B cell (primary cell): ENCODE results near the gene GRK3. TPM values are rescaled to one million over a fixed set of nuclear protein-coding genes. Genes with fewer than 3 reads are reported as not detected.

Experiments used
- ATAC-seq: fragments of 200-7000 bp; cut with Tn5 transposase; one replicate; pipeline ENCODE4 v1.10.0; 2021; ENCODE audit warnings: low read depth, mild to moderate bottlenecking, moderate number of reproducible peaks, moderate library complexity
- CTCF ChIA-PET: fragments of 350-600 bp; sonication (Branson Sonifier 250); formaldehyde crosslinking; loops from one replicate; lab custom pipeline; 2021; ENCODE audit warnings: antibody characterized with exemption, inconsistent platforms; lab: Charles Lee
- POLR2A ChIA-PET: fragments of 350-600 bp; sonication (Branson Sonifier 250); formaldehyde crosslinking; loops from one replicate; lab custom pipeline; 2021; ENCODE audit warnings: antibody characterized with exemption; lab: Charles Lee
- DNase-seq: peaks from one replicate; pipeline ENCODE4 v3.0.0; 2013
- H2AFZ ChIP-seq: 2 replicates; pipeline ENCODE4 v1.6.1; 2012; ENCODE audit warnings: mild to moderate bottlenecking, low read depth, low read length; ENCODE audit not compliant: insufficient read depth, poor library complexity, severe bottlenecking
- H3K27ac ChIP-seq, 2 donors: 1 replicate in 1 of 2; 2 replicates in 1 of 2; pipeline ENCODE4 v1.5.1; 2012 to 2013; ENCODE audit warnings: low read length in 2 of 2, mild to moderate bottlenecking in 2 of 2, moderate library complexity in 1 of 2
- H3K27me3 ChIP-seq, 4 experiments: fragments of 200-600 bp in 1 of 4; sonication (generic) in 1 of 4; replicated peaks in 1 of 4; 1 replicate in 2 of 4; 2 replicates in 2 of 4; pipeline versions ENCODE4 v1.6.1 to v1.7.0; 2013 to 2016; ENCODE audit warnings: low read length in 3 of 4, mild to moderate bottlenecking in 2 of 4, mixed read lengths in 1 of 4, moderate library complexity in 1 of 4; ENCODE audit not compliant: insufficient read depth in 4 of 4, control insufficient read depth in 3 of 4; ENCODE audit errors: control extremely low read depth in 1 of 4
- H3K36me3 ChIP-seq, 2 experiments: replicated peaks in 1 of 2; 1 replicate in 1 of 2; 2 replicates in 1 of 2; pipeline versions ENCODE4 v1.6.1 to v1.7.1; 2013; ENCODE audit warnings: low read length in 1 of 2; ENCODE audit not compliant: insufficient read depth in 2 of 2, control insufficient read depth in 1 of 2; ENCODE audit errors: control extremely low read depth in 1 of 2, extremely low read depth in 1 of 2
- H3K4me1 ChIP-seq, 2 donors: fragments of 200-600 bp in 1 of 2; sonication (generic) in 1 of 2; 1 replicate in 1 of 2; 2 replicates in 1 of 2; pipeline versions ENCODE4 v1.5.1 to v1.6.1; 2013 to 2017; ENCODE audit warnings: low read length in 2 of 2; ENCODE audit not compliant: control insufficient read depth in 2 of 2, insufficient read depth in 2 of 2
- H3K4me2 ChIP-seq: replicated peaks from 2 replicates; pipeline ENCODE3; 2012; ENCODE audit warnings: mild to moderate bottlenecking, low read depth, low read length; ENCODE audit not compliant: poor library complexity, severe bottlenecking
- H3K4me3 ChIP-seq, 5 experiments: fragments of 200-600 bp in 1 of 5; sonication (generic) in 1 of 5; 1 replicate in 3 of 5; 2 replicates in 2 of 5; pipeline versions ENCODE4 v1.5.1 to v1.7.0; 2011 to 2016; ENCODE audit warnings: low read length in 4 of 5, mild to moderate bottlenecking in 4 of 5, low read depth in 2 of 5, control low read depth in 1 of 5, moderate library complexity in 1 of 5; ENCODE audit not compliant: insufficient read depth in 1 of 5; ENCODE audit errors: control extremely low read depth in 1 of 5, extremely low read depth in 1 of 5
- H3K79me2 ChIP-seq: fragments of 200-600 bp; sonication (generic); one replicate; pipeline ENCODE4 v1.6.0; 2016; ENCODE audit warnings: low read length; ENCODE audit not compliant: control insufficient read depth, insufficient read depth
- H3K9ac ChIP-seq: fragments of 200-600 bp; sonication (generic); 2 replicates; pipeline ENCODE4 v1.6.1; 2017; ENCODE audit warnings: mild to moderate bottlenecking, low read length, moderate library complexity
- H3K9me3 ChIP-seq, 3 donors: one replicate each; pipeline versions ENCODE4 v1.6.1 to v1.7.1; 2013; ENCODE audit warnings: low read length in 2 of 3; ENCODE audit not compliant: control insufficient read depth in 2 of 3, insufficient read depth in 1 of 3; ENCODE audit errors: control extremely low read depth in 1 of 3
- H4K20me1 ChIP-seq: 2 replicates; pipeline ENCODE4 v1.6.0; 2012; ENCODE audit warnings: mild to moderate bottlenecking, low read length; ENCODE audit not compliant: insufficient read depth, control insufficient read depth, poor library complexity, severe bottlenecking
- H3K27ac Mint-ChIP-seq: one replicate; pipeline ENCODE4 v1.8.0; 2021; ENCODE audit warnings: mixed read lengths
- H3K27me3 Mint-ChIP-seq: one replicate; pipeline ENCODE4 v1.8.0; 2021; ENCODE audit warnings: mixed read lengths
- H3K4me1 Mint-ChIP-seq: one replicate; pipeline ENCODE4 v1.8.0; 2021; ENCODE audit warnings: mixed read lengths
- H3K4me3 Mint-ChIP-seq: one replicate; pipeline ENCODE4 v1.8.0; 2021; ENCODE audit warnings: mixed read lengths
- H3K9me3 Mint-ChIP-seq: one replicate; pipeline ENCODE4 v1.8.0; 2022; ENCODE audit warnings: mixed read lengths; ENCODE audit not compliant: insufficient read depth
- EZH2 ChIP-seq: IDR thresholded peaks from 2 replicates; pipeline ENCODE4 v1.6.1; 2012; ENCODE audit warnings: borderline replicate concordance, low read depth, mild to moderate bottlenecking, moderate library complexity, low read length; ENCODE audit not compliant: insufficient read depth, poor library complexity, severe bottlenecking
- WGBS: methylation state at CpG from one replicate; pipeline ENCODE4 v1.1.5; 2013; ENCODE audit warnings: missing lambda C conversion rate; ENCODE audit not compliant: insufficient coverage; 5-methylcytosine and 5-hydroxymethylcytosine counted together
- intact Hi-C: fragments of 100-400 bp; cut with micrococcal nuclease; formaldehyde crosslinking; loops from one replicate; pipeline ENCODE4 v1.10.0; 2022
- polyA plus RNA-seq: library from polyadenylated mRNA; depleted of rRNA; stranded (reverse); fragments of >200 nt; gene quantifications from 2 replicates; pipeline ENCODE4 v1.2.3, GENCODE V29; 2012
- total RNA-seq, 2 donors: library from RNA; stranded (reverse); fragments of 120-200 nt in 1 of 2; gene quantifications; 1 replicate in 1 of 2; 2 replicates in 1 of 2; pipeline versions ENCODE4 v1.2.3 to v1.2.4, GENCODE V29; 2013 to 2022
- TF ChIP-seq, protein P1 (sequence below): fragments of 200-600 bp; IDR thresholded peaks from one replicate; pipeline ENCODE4 v1.8.0; 2022; ENCODE audit warnings: antibody characterized with exemption, mild to moderate bottlenecking

GRK3 gene
- total and polyA plus RNA-seq, 2 donors (not counting 1 experiment from before 2014, with no cell fraction given): 17.6 to 61.0 TPM

DNA sequence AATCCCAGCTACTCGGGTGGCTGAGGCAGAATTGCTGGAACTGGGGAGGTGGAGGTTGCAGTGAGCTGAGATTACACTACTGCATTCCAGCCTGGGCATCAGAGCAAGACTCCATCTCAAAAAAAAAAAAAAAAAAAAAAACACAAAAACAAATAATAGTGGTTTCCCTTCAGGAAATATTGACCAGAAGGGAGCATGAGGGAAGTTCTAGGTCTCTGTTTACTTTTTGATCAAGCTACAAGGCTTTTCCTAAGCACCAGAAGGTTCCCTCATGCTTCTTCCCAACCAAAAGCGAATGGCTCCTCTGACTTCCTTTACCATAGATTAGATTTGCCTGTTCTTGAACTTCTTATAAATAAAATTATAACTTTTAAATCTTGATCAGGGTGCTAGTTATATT is 195.8 kb downstream of the GRK3 start:
- no peak overlapping the region for H3K27ac Mint-ChIP-seq
- DNase-seq (no peak), ATAC-seq (no peak)
- no peaks in the 10 kb centered on the region for H3K9me3 Mint-ChIP-seq
- no peaks in the 10 kb centered on the region for H4K20me1 ChIP-seq
- no peak overlapping the region for H3K4me2 ChIP-seq
- TF ChIP-seq EZH2: no peak
- TF ChIP-seq, protein P1, sequence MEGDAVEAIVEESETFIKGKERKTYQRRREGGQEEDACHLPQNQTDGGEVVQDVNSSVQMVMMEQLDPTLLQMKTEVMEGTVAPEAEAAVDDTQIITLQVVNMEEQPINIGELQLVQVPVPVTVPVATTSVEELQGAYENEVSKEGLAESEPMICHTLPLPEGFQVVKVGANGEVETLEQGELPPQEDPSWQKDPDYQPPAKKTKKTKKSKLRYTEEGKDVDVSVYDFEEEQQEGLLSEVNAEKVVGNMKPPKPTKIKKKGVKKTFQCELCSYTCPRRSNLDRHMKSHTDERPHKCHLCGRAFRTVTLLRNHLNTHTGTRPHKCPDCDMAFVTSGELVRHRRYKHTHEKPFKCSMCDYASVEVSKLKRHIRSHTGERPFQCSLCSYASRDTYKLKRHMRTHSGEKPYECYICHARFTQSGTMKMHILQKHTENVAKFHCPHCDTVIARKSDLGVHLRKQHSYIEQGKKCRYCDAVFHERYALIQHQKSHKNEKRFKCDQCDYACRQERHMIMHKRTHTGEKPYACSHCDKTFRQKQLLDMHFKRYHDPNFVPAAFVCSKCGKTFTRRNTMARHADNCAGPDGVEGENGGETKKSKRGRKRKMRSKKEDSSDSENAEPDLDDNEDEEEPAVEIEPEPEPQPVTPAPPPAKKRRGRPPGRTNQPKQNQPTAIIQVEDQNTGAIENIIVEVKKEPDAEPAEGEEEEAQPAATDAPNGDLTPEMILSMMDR: no peak
- WGBS: no CpG with 5 or more reads among the region's 2 CpGs
- H3K4me1 ChIP-seq: no peaks in the 10 kb centered on the region
- ChIA-PET POLR2A (no interaction called here), CTCF (interaction anchor here (0.6 to 2.2 kb wide), 3 partner anchors 11 to 315 kb away, joined by 3 to 6 read pairs (median 4); no protein-coding TSS in a partner anchor)
- peaks cover 7% of the 10 kb centered on the region for H3K27me3 Mint-ChIP-seq
- H3K9me3 ChIP-seq: peaks cover 0 to 8% (median 1%) of the 10 kb centered on the region in 3 donors
- peaks cover 0 to 4% (median 0%) of the 10 kb centered on the region in 4 experiments for H3K27me3 ChIP-seq
- H3K36me3 ChIP-seq: no peaks in the 10 kb centered on the region
- H2AFZ ChIP-seq: no peak overlapping the region
- H3K4me1 Mint-ChIP-seq: no peaks in the 10 kb centered on the region
- no peak overlapping the region for H3K27ac ChIP-seq
- no peak overlapping the region for H3K4me3 Mint-ChIP-seq
- no peak overlapping the region for H3K4me3 ChIP-seq
- no peak overlapping the region for H3K9ac ChIP-seq
- intact Hi-C loops: no loop called here
- no peaks in the 10 kb centered on the region for H3K79me2 ChIP-seq

DNA sequence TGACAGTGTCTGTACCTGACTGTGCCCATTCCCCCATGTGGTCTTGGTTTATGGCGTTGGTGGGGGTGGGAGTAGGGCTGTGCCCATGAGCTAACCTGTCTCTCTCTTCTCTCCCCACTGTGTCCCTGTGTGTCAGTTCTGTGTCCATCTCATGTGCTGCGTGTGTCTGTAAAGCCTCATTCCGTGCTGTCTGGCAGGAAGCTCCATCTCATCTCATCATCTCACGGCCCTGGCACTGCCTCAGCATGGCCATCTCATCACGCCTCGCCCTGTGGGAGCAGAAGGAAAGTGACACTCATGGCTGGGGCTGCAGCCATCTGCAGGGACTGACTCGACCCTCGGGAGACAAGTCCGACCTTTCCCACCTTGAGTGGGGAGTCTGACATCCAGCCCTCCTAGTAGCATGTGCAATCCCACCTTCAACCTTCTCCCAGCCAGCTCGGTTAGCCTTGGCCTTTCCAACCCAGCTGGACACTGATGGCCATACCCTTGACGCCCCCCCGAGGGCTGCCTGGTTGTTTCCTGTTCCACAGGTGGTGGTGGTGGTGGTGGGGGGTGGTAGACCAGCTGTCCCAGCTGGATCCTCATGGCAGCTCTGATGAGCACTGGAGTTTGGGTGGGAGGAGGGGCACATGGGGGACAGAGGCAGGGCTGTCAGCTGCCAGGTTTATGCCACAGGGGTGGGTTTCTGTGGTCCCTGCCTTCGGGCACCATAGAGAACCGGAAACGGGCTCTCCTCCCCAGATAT is 196.5 kb downstream of the GRK3 start:
- H3K9me3 ChIP-seq: peaks cover 0 to 13% (median 6%) of the 10 kb centered on the region in 3 donors
- POLR2A ChIA-PET: no interaction called here
- peaks cover 0 to 7% (median 0%) of the 10 kb centered on the region in 4 experiments for H3K27me3 ChIP-seq
- intact Hi-C loops: no loop called here
- Mint-ChIP-seq H3K27me3 (peaks cover 7% of the 10 kb centered on the region), H3K4me3 (no peak overlapping the region), H3K27ac (no peak overlapping the region), H3K9me3 (peaks cover under 1% of the 10 kb centered on the region), H3K4me1 (no peaks in the 10 kb centered on the region)
- TF ChIP-seq, protein P1: no peak
- no peak for TF ChIP-seq EZH2
- CTCF ChIA-PET: interaction anchor here (0.6 to 3.1 kb wide), 4 partner anchors 10 to 316 kb away, joined by 3 to 14 read pairs (median 5); no protein-coding TSS in a partner anchor
- no peak overlapping the region for H3K4me2 ChIP-seq
- no peaks in the 10 kb centered on the region for H3K4me1 ChIP-seq
- H2AFZ ChIP-seq: no peak overlapping the region
- no peak overlapping the region for H3K4me3 ChIP-seq
- no peaks in the 10 kb centered on the region for H4K20me1 ChIP-seq
- WGBS: 72% methylated on average over 8 of the region's 15 CpGs
- no peaks in the 10 kb centered on the region for H3K79me2 ChIP-seq
- H3K27ac ChIP-seq: no peak overlapping the region
- no peak overlapping the region for H3K9ac ChIP-seq
- DNase-seq: no peak
- ATAC-seq: no peak
- no peaks in the 10 kb centered on the region for H3K36me3 ChIP-seq
